GM23338 (cell line): ENCODE data around the gene LIX1.
"Not testable (repeated sequence)": the region's sequence is repeated elsewhere in the genome, so short reads cannot be mapped to it uniquely, and the experiment has no call there.

Experiments
- CREB1 ChIP-seq: fragments of 250-450 bp; sonication (Bioruptor Pico); IDR thresholded peaks from 2 replicates; pipeline ENCODE4 v1.5.0; 2020; ENCODE audit warnings: low read depth, mild to moderate bottlenecking, moderate library complexity
- EZH2 ChIP-seq: fragments of 200-600 bp; sonication (generic); IDR thresholded peaks from one replicate; pipeline ENCODE4 v1.8.0; 2017; ENCODE audit warnings: antibody characterized with exemption, mild to moderate bottlenecking, low read depth; ENCODE audit not compliant: unreplicated experiment
- EZH2phosphoT487 ChIP-seq: fragments of 200-600 bp; sonication (generic); IDR thresholded peaks from one replicate; pipeline ENCODE4 v1.8.1; 2018; ENCODE audit warnings: antibody characterized with exemption; ENCODE audit not compliant: unreplicated experiment
- NANOG ChIP-seq: IDR thresholded peaks from 2 replicates; pipeline ENCODE4 v1.6.1; 2016; ENCODE audit warnings: antibody characterized with exemption, borderline replicate concordance
- POLR2AphosphoS5 ChIP-seq: IDR thresholded peaks from 2 replicates; pipeline ENCODE4 v1.6.1; 2016; ENCODE audit warnings: antibody characterized with exemption, low read depth
- ZNF331 ChIP-seq: fragments of 250-450 bp; sonication (Bioruptor Pico); IDR thresholded peaks from 2 replicates; pipeline ENCODE4 v1.5.0; 2020; ENCODE audit warnings: low read depth, mild to moderate bottlenecking, moderate library complexity
- TF ChIP-seq, protein P1 (sequence below), 2 experiments: fragments of 200-600 bp in 1 of 2; sonication (generic) in 1 of 2; conservative IDR thresholded peaks; 2 replicates each; pipeline versions ENCODE4 v1.5.1 to v1.6.1; 2016 to 2017; ENCODE audit warnings: antibody characterized with exemption in 2 of 2, low read depth in 2 of 2, mild to moderate bottlenecking in 2 of 2, moderate library complexity in 1 of 2
- TF ChIP-seq, protein P2 (sequence below): IDR thresholded peaks from one replicate; pipeline ENCODE4 v1.6.1; 2018; ENCODE audit warnings: antibody characterized with exemption; ENCODE audit not compliant: unreplicated experiment
- TF ChIP-seq, protein P3 (sequence below): IDR thresholded peaks from 2 replicates; pipeline ENCODE4 v1.6.1; 2016; ENCODE audit warnings: antibody characterized with exemption

DNA sequence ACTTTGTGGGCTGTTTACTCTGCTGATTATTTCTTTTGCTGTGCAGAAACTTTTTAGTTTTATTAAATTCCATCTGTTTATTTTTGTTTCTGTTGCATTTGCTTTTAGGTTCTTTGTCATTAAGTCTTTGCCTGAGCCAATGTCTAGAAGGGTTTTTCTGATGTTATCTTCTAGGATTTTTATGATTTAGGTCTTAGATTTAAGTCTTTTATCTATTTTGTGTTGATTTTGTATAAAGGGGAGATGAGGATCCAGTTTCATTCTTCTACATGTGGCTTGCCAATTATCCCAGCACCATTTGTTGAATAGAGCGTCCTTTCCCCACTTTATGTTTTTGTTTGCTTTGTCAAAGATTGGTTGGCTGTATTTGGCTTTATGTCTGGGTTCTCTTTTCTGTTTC lies 47.1 kb upstream of the LIX1 start:
- TF ChIP-seq, protein P1, sequence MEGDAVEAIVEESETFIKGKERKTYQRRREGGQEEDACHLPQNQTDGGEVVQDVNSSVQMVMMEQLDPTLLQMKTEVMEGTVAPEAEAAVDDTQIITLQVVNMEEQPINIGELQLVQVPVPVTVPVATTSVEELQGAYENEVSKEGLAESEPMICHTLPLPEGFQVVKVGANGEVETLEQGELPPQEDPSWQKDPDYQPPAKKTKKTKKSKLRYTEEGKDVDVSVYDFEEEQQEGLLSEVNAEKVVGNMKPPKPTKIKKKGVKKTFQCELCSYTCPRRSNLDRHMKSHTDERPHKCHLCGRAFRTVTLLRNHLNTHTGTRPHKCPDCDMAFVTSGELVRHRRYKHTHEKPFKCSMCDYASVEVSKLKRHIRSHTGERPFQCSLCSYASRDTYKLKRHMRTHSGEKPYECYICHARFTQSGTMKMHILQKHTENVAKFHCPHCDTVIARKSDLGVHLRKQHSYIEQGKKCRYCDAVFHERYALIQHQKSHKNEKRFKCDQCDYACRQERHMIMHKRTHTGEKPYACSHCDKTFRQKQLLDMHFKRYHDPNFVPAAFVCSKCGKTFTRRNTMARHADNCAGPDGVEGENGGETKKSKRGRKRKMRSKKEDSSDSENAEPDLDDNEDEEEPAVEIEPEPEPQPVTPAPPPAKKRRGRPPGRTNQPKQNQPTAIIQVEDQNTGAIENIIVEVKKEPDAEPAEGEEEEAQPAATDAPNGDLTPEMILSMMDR (conservative IDR thresholded peaks at IDR 0.05; ENCODE audit: low read depth in 2 of 2): not testable (repeated sequence)
- TF ChIP-seq, protein P2, sequence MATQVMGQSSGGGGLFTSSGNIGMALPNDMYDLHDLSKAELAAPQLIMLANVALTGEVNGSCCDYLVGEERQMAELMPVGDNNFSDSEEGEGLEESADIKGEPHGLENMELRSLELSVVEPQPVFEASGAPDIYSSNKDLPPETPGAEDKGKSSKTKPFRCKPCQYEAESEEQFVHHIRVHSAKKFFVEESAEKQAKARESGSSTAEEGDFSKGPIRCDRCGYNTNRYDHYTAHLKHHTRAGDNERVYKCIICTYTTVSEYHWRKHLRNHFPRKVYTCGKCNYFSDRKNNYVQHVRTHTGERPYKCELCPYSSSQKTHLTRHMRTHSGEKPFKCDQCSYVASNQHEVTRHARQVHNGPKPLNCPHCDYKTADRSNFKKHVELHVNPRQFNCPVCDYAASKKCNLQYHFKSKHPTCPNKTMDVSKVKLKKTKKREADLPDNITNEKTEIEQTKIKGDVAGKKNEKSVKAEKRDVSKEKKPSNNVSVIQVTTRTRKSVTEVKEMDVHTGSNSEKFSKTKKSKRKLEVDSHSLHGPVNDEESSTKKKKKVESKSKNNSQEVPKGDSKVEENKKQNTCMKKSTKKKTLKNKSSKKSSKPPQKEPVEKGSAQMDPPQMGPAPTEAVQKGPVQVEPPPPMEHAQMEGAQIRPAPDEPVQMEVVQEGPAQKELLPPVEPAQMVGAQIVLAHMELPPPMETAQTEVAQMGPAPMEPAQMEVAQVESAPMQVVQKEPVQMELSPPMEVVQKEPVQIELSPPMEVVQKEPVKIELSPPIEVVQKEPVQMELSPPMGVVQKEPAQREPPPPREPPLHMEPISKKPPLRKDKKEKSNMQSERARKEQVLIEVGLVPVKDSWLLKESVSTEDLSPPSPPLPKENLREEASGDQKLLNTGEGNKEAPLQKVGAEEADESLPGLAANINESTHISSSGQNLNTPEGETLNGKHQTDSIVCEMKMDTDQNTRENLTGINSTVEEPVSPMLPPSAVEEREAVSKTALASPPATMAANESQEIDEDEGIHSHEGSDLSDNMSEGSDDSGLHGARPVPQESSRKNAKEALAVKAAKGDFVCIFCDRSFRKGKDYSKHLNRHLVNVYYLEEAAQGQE: not testable (repeated sequence)
- not testable (repeated sequence) for TF ChIP-seq POLR2AphosphoS5; EZH2; CREB1; ZNF331 (CRISPR knock-in tag); EZH2phosphoT487; NANOG
- TF ChIP-seq, protein P3, sequence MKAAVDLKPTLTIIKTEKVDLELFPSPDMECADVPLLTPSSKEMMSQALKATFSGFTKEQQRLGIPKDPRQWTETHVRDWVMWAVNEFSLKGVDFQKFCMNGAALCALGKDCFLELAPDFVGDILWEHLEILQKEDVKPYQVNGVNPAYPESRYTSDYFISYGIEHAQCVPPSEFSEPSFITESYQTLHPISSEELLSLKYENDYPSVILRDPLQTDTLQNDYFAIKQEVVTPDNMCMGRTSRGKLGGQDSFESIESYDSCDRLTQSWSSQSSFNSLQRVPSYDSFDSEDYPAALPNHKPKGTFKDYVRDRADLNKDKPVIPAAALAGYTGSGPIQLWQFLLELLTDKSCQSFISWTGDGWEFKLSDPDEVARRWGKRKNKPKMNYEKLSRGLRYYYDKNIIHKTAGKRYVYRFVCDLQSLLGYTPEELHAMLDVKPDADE: not testable (repeated sequence)
